HG02970 (cell line): ENCODE data around the gene KCNK5.

Experiments used
- ATAC-seq: cut with Tn5 transposase; IDR thresholded peaks from one replicate; pipeline ENCODE4 v1.9.1; 2021; ENCODE audit warnings: mild to moderate bottlenecking, moderate library complexity, moderate number of reproducible peaks; ENCODE audit not compliant: unreplicated experiment, low FRiP score

The KCNK5 gene, protein sequence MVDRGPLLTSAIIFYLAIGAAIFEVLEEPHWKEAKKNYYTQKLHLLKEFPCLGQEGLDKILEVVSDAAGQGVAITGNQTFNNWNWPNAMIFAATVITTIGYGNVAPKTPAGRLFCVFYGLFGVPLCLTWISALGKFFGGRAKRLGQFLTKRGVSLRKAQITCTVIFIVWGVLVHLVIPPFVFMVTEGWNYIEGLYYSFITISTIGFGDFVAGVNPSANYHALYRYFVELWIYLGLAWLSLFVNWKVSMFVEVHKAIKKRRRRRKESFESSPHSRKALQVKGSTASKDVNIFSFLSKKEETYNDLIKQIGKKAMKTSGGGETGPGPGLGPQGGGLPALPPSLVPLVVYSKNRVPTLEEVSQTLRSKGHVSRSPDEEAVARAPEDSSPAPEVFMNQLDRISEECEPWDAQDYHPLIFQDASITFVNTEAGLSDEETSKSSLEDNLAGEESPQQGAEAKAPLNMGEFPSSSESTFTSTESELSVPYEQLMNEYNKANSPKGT

GRCh38 chr6:39228992-39229767, at the start of gene KCNK5:
TSS of gene KCNK5 (minus strand) at chr6:39229475. CDS start at chr6:39229111, 364 bp downstream.
- peak; percentile 65 for ATAC-seq

DNA sequence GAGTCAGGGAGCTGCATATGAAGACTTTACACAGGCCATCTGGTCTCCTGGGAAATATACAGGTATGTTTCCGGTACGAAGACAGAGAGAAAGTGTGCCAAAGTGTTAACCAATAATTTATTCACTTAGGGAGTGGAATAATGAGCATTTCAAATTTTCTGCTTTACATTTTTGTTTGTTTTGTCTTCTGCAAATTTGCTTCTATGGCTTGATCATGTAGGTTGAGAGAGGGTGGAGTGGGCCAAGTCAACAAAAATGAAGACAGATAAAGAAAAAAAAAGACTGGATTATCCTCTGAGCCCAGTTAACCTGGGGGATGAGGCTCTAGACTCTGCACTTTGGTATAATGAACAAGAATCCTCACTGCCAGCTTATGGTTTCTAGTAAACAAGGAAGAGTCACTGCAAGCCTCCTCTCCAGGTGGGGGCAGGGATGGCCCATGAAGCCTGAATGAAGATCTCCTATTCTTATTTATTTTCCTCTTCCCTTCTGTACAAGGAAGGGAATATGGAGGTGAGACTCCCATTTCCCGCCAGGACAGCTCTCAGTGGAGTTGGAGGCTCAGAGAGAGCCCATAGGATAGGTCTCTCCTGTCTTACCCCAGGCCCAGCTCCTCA, 47.2 kb upstream of the KCNK5 start:
- ATAC-seq = no peak

DNA sequence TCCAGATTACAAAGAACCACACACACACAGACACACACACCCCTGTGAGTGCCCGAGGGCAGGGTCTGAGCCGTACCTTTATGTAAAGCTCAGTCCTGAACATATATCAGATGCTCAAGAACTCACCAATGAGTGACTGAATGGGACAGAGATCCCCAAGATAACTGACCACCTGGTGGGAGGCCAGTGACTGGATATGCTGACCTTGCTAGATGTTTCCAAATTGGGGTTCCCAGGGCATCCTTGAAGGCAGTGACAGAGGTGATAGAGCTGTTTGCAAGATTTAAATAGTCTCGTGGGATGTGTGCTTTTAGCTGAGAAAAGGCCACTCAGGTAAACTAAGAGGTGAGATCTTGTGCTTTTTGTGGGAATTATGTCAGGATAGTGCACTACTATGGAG, 45.6 kb upstream of the KCNK5 start:
- no peak for ATAC-seq

GRCh38 chr6:39274471-39274870, 45.2 kb upstream of the KCNK5 start:
- ATAC-seq = no peak

DNA sequence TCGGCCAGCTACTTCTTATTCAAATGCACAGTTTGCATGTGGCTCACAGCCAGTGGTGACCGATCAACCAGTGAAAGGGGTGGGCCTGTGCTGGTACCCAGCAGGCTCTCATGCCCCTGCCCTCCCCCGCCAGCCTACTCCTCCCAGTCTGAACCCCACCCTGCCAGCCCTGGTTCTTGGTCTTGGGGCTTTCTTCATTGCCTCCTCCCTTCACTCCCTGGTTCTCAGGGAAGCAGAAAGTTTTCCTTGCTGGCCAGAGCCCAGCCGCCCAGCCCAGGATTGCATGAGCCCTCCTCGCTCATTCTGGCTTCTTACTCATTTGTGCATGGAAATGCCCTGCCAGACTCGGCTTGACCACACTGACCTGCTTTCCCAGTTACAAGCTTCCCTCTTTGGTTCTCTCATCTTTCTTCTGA, 44.1 kb upstream of the KCNK5 start:
- no peak for ATAC-seq

GRCh38 chr6:39269961-39270360, 40.7 kb upstream of the KCNK5 start:
- ATAC-seq = no peak

GRCh38 chr6:39268721-39269120, 39.4 kb upstream of the KCNK5 start:
- no peak for ATAC-seq

DNA sequence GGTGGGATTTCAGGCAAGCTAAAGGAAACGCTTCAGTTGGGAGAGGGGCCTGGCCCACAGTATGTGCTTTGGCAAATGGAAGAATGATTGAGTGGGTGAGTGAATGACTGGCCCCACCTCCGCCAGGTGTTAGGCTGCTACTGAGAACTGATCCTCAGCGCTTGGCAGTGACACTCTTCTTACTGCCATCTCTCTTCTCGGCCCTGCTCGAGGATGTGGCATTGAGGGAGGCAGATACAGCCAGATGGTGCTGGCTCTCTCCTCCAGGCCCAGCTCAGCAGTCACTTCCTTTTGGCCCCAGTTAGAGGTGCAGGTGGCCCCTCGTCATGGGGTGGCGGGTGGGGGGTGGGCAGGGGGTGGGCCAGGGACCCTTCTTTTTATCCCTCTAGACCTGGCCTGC, 38.9 kb upstream of the KCNK5 start:
- no peak for ATAC-seq

DNA sequence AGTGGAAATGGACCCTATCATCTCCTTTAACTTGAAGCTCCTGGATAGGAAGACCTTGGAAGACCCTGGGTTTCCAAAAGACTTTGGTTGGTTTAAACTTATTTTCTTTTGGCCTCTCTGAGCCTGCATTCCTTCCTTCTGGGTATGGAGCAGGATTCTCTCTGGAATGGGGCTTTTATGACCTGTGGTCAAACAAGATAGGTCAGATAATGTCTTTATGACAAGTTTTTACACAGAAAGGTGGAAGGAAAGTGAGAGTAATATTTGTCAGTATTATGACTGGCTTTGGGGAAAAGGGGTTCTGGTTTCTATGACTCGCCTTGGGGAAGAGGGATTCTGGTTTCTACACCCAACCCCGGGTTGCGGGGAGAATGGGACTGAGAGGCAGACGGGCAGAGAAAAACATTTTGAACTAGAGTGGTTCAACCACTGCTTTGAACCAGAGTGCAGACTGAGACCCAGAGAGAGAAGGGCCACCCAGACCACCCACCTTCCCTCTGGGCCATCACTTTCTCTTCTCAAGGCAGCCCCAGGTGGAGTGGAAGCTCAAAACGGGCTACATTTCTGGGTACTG, 37.6 kb upstream of the KCNK5 start:
- no peak for ATAC-seq

GRCh38 chr6:39266375-39266774, 37.1 kb upstream of the KCNK5 start:
- ATAC-seq = no peak

DNA sequence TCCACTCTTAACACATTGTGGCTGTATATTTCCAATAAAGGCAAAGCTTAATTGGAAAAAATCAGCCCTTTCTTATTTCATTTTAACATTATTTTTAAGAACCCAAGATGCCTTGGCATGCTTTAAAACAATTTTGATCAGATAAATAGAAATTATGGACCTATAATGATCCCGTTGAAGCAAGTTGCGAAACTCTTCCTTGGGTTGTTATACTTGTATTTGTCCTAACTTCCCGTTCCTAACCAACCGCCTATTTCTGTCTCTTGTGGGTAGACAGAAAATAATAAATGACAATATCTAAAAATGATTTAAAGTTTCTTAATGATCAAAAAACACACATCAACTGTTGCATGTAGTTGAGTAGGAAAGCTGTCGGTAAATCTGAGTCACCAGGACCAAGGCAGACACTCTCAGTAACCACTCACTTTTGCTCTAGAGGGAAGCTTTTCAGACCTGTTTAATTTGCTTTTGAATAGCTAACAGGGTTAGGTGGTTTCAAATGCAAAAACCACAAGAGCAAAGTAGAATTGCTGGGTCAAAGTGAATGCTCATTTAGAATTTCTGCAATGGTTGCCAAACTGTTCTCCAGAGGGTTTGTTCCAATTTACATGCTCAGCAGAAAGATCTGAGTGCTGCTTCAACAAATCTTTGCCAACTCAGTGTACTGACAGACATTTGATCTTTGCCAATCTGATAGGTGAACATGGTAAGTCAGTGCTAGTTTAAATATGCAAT, 34.2 kb upstream of the KCNK5 start:
- no peak for ATAC-seq

GRCh38 chr6:39261751-39262150, 32.5 kb upstream of the KCNK5 start:
- ATAC-seq = no peak

DNA sequence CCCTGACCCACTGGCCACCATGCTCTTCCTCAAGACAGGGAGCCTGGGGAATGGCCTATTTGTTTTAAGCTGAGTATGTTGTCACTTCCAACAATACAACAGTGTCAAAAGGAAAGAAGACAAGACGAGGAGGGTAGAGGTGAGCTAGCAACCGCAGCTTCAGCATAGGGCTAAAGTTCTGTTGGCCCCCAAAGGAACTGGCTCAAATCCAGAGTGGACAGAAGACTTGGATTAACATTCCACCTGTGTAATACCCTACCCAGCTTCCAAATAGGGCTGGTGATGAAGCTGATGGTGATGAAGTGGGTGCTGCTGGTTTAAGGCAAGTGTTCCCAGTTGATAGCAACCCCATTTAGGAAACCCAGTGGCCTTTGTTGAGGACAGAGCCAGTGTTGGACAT, 31.7 kb upstream of the KCNK5 start:
- no peak for ATAC-seq

DNA sequence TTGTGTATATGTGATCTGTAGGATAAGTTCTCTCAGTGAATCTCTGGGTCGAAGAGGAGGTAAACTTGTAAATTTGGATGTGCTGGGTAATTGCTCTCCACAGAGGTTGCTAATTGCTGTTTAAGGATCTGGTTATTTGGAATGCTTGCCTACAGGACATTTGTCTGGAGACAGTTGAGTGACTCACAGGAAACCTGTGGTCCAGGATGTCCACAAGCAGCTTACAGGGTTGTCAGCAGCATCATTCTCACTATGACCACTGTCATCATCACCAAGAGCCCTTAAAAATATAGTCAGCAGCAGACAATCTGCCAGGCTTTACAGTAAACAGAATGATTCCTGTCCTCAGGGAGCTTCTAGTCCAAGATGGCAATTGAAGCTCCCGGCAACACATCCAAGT, 31.2 kb upstream of the KCNK5 start:
- no peak for ATAC-seq

- no peak for ATAC-seq
These were observed 27.1 kb upstream of the KCNK5 start for GRCh38 chr6:39256294-39256940.

- no peak for ATAC-seq
These were observed 25.8 kb upstream of the KCNK5 start for GRCh38 chr6:39254999-39255535.

- no peak for ATAC-seq
These were observed 22.1 kb upstream of the KCNK5 start for GRCh38 chr6:39251406-39251805.

DNA sequence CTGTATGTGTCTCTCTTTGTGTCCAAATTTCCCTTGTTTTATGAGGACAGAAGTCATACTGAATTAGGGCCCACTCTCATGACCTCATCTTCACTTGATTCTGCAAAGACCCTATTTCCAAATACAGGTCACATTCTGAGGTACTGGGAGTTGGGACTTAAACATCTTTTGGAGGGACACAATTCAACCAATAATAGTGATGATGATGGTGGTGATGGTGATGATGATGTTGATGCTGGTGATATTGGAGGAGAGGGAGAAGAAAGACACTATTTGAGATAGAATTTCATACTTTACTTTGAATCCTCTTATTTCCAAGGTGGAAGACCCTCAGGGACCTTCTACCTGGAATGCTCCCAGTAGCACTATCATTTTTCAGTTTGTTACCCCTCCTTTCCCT, 21.2 kb upstream of the KCNK5 start:
- ATAC-seq = no peak

GRCh38 chr6:39249278-39249677, 20.0 kb upstream of the KCNK5 start:
- no peak for ATAC-seq
